ENCODE results near the gene SKAP1. TPM values are rescaled to one million over a fixed set of nuclear protein-coding genes. Genes with fewer than 3 reads are reported as not detected.
"Not testable (repeated sequence)": the region's sequence is repeated elsewhere in the genome, so short reads cannot be mapped to it uniquely, and the experiment has no call there.

SKAP1 gene
- polyA plus RNA-seq, 10 donors, result 0.34 to 5.4 (median 0.46) TPM; not detected in 2

GRCh38 chr17:48211011-48211410, 219.0 kb downstream of the SKAP1 start:
- no peak for DNase-seq

GRCh38 chr17:48209973-48210372, 220.0 kb downstream of the SKAP1 start:
- DNase-seq, result no peak

GRCh38 chr17:48207776-48208544, 222.1 kb downstream of the SKAP1 start:
- no peak for DNase-seq

- not testable (repeated sequence) for DNase-seq
Measured at GRCh38 chr17:48207036-48207435, 223.0 kb downstream of the SKAP1 start.

- DNase-seq, result no peak
Measured at GRCh38 chr17:48202959-48203358, 227.1 kb downstream of the SKAP1 start.

- DNase-seq, result no peak
Measured at GRCh38 chr17:48198950-48199541, 231.0 kb downstream of the SKAP1 start.

- DNase-seq, result no peak
Measured at GRCh38 chr17:48195910-48196309, 234.1 kb downstream of the SKAP1 start.

GRCh38 chr17:48194097-48194550, 235.9 kb downstream of the SKAP1 start:
- peak in 1 of 3 donors; percentile 39 for DNase-seq

GRCh38 chr17:48192321-48192731, 237.7 kb downstream of the SKAP1 start:
- DNase-seq, result no peak

- no peak for DNase-seq
Measured at GRCh38 chr17:48191362-48191761, 238.7 kb downstream of the SKAP1 start.

GRCh38 chr17:48190871-48191270, 239.1 kb downstream of the SKAP1 start:
- DNase-seq, result no peak

- no peak for DNase-seq
Measured at GRCh38 chr17:48187872-48188608, 242.0 kb downstream of the SKAP1 start.

GRCh38 chr17:48186317-48186716, 243.7 kb downstream of the SKAP1 start:
- not testable (repeated sequence) for DNase-seq

GRCh38 chr17:48184721-48185120, 245.3 kb downstream of the SKAP1 start:
- no peak for DNase-seq

GRCh38 chr17:48181653-48182052, 248.4 kb downstream of the SKAP1 start:
- no peak for DNase-seq

- DNase-seq, result no peak
Measured at GRCh38 chr17:48180842-48181629, 249.0 kb downstream of the SKAP1 start.

- DNase-seq, result no peak
Measured at GRCh38 chr17:48179071-48179945, 250.7 kb downstream of the SKAP1 start.

- no peak for DNase-seq
Measured at GRCh38 chr17:48178317-48178716, 251.7 kb downstream of the SKAP1 start.

- DNase-seq, result no peak
Measured at GRCh38 chr17:48177816-48178215, 252.2 kb downstream of the SKAP1 start.

GRCh38 chr17:48176471-48176855, 253.6 kb downstream of the SKAP1 start:
- no peak for DNase-seq

All from muscle of back (tissue), 11 donors.